ES-I3 (cell line): ENCODE data around the gene WFDC13.
"Not testable (repeated sequence)": the region's sequence is repeated elsewhere in the genome, so short reads cannot be mapped to it uniquely, and the experiment has no call there.

Experiments used
- H3K36me3 ChIP-seq: 2 replicates; pipeline ENCODE4 v1.6.1; 2013; ENCODE audit warnings: mild to moderate bottlenecking, low read length, control low read depth, moderate library complexity; ENCODE audit not compliant: insufficient read depth
- H3K4me1 ChIP-seq: 2 replicates; pipeline ENCODE4 v1.6.1; 2013; ENCODE audit warnings: mild to moderate bottlenecking, control low read depth, low read length; ENCODE audit not compliant: insufficient read depth
- H3K9ac ChIP-seq: 2 replicates; pipeline ENCODE4 v1.6.1; 2013; ENCODE audit warnings: low read depth, mild to moderate bottlenecking, low read length, moderate library complexity
- H3K9me3 ChIP-seq: 2 replicates; pipeline ENCODE4 v1.6.1; 2013; ENCODE audit warnings: mild to moderate bottlenecking, low read length, moderate library complexity; ENCODE audit not compliant: control insufficient read depth, insufficient read depth

WFDC13 gene

GRCh38 chr20:45701873-45702272 lies at the start of gene WFDC13:
Gene WFDC13, plus strand, starts transcription at chr20:45702038. Its CDS starts 86 bp downstream, at chr20:45702124.
- Histone ChIP-seq H3K9ac (no peak within 1 kb of the TSS), H3K4me1 (no peaks in the 10 kb centered on the region), H3K9me3 (no peaks in the 10 kb centered on the region; the same call in 1 of the 2 replicates), H3K36me3 (no peaks in the 10 kb centered on the region)

GRCh38 chr20:45657038-45657437 lies 44.8 kb upstream of the WFDC13 start:
- not testable (repeated sequence) for H3K9ac ChIP-seq, H3K36me3 ChIP-seq, H3K4me1 ChIP-seq, H3K9me3 ChIP-seq

GRCh38 chr20:45670139-45670538 lies 31.7 kb upstream of the WFDC13 start, which contains the start of gene WFDC11:
Gene WFDC11, minus strand, starts transcription at chr20:45670239. Its CDS starts 19,639 bp downstream, at chr20:45650600.
- no peaks in the 10 kb centered on the region for H3K9me3 ChIP-seq
- no peaks in the 10 kb centered on the region for H3K36me3 ChIP-seq
- H3K4me1 ChIP-seq: no peaks in the 10 kb centered on the region
- no peak within 1 kb of the TSS for H3K9ac ChIP-seq

- no peak overlapping the region for H3K9ac ChIP-seq
- 0 out of 2 replicates have a peak, but pooled peaks cover 3% of the 10 kb centered on the region for H3K9me3 ChIP-seq
- H3K36me3 ChIP-seq: no peaks in the 10 kb centered on the region
- no peaks in the 10 kb centered on the region for H3K4me1 ChIP-seq
Measured at GRCh38 chr20:45672765-45673164, 29.1 kb upstream of the WFDC13 start.

GRCh38 chr20:45679650-45680049 lies 22.2 kb upstream of the WFDC13 start:
- no peaks in the 10 kb centered on the region; the same call in 1 of the 2 replicates for H3K36me3 ChIP-seq
- H3K9ac ChIP-seq: no peak overlapping the region
- no peaks in the 10 kb centered on the region for H3K4me1 ChIP-seq
- H3K9me3 ChIP-seq: peaks cover 10% of the 10 kb centered on the region; the same call in 1 of the 2 replicates

GRCh38 chr20:45685896-45686295 lies 15.9 kb upstream of the WFDC13 start:
- no peaks in the 10 kb centered on the region for H3K36me3 ChIP-seq
- no peaks in the 10 kb centered on the region; the same call in 1 of the 2 replicates for H3K9me3 ChIP-seq
- no peaks in the 10 kb centered on the region for H3K4me1 ChIP-seq
- H3K9ac ChIP-seq: no peak overlapping the region

- H3K9ac ChIP-seq, H3K9me3 ChIP-seq, H3K4me1 ChIP-seq, H3K36me3 ChIP-seq: not testable (repeated sequence)
Measured at GRCh38 chr20:45693346-45693745, 8.5 kb upstream of the WFDC13 start.

GRCh38 chr20:45695496-45695895 lies 6.3 kb upstream of the WFDC13 start:
- Histone ChIP-seq H3K4me1 (no peaks in the 10 kb centered on the region), H3K9me3 (peaks cover 6% of the 10 kb centered on the region), H3K36me3 (no peaks in the 10 kb centered on the region), H3K9ac (no peak overlapping the region)

GRCh38 chr20:45701104-45701503 lies 734 bp upstream of the WFDC13 start:
- no peak overlapping the region for H3K9ac ChIP-seq
- H3K9me3 ChIP-seq: no peaks in the 10 kb centered on the region; the same call in 1 of the 2 replicates
- H3K4me1 ChIP-seq: no peaks in the 10 kb centered on the region
- no peaks in the 10 kb centered on the region for H3K36me3 ChIP-seq

GRCh38 chr20:45704969-45705637 lies 3.3 kb downstream of the WFDC13 start, which contains the start of gene WFDC10B:
Gene WFDC10B, minus strand, starts transcription at chr20:45705019. Its CDS starts 19,027 bp downstream, at chr20:45685992.
- Histone ChIP-seq H3K9me3 (peaks cover 6% of the 10 kb centered on the region; the same call in 1 of the 2 replicates), H3K9ac (no peak within 1 kb of the TSS), H3K36me3 (no peaks in the 10 kb centered on the region), H3K4me1 (no peaks in the 10 kb centered on the region)

- not testable (repeated sequence) for H3K9me3 ChIP-seq, H3K4me1 ChIP-seq, H3K36me3 ChIP-seq, H3K9ac ChIP-seq
Measured at GRCh38 chr20:45716141-45716688, 14.4 kb downstream of the WFDC13 start.

- H3K36me3 ChIP-seq: no peaks in the 10 kb centered on the region
- H3K4me1 ChIP-seq: no peaks in the 10 kb centered on the region
- H3K9ac ChIP-seq: no peak within 1 kb of the TSS
- H3K9me3 ChIP-seq: no peaks in the 10 kb centered on the region
Measured at GRCh38 chr20:45722047-45722446, 20.2 kb downstream of the WFDC13 start, which contains the start of gene SPINT4. Gene SPINT4, plus strand, starts transcription at chr20:45722347. Its CDS starts 21 bp downstream, at chr20:45722368.

- Histone ChIP-seq H3K9me3 (no peaks in the 10 kb centered on the region), H3K9ac (no peak overlapping the region), H3K4me1 (no peaks in the 10 kb centered on the region), H3K36me3 (no peaks in the 10 kb centered on the region)
Measured at GRCh38 chr20:45725134-45725533, 23.3 kb downstream of the WFDC13 start.

GRCh38 chr20:45727044-45727443 lies 25.2 kb downstream of the WFDC13 start:
- Histone ChIP-seq H3K9me3 (peaks cover 5% of the 10 kb centered on the region; the same call in 1 of the 2 replicates), H3K4me1 (no peaks in the 10 kb centered on the region), H3K9ac (no peak overlapping the region), H3K36me3 (no peaks in the 10 kb centered on the region)

- Histone ChIP-seq H3K9ac (no peak overlapping the region), H3K36me3 (no peaks in the 10 kb centered on the region), H3K4me1 (no peaks in the 10 kb centered on the region), H3K9me3 (peaks cover 7% of the 10 kb centered on the region; the same call in 1 of the 2 replicates)
Measured at GRCh38 chr20:45732199-45732598, 30.4 kb downstream of the WFDC13 start.
